ENCODE results near the gene BCL3.

The BCL3 gene

DNA sequence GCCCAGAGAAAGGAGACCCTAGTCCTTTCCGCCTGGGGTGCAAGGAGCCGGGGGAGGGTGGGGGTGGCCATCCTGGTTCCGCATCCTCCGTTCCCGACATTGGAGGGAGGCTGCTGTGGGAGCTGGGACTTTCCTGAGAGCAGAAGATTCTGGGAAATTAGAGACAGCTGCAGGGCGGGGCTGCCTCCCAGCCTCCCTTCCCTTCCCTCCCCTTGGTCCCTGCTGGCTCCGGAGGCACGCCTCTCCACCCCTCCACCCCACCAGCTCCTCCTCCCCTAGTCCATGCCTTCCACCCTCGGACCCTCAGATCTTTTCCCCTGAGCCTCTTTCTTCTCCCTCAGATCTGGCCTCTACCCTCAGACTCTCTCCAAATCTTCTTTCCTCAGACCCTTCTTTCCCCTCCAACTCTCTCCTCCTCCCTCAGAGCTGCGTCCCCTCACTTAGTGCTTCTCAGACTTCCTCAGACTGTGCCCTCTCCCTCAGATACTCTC is 3.1 kb upstream of the BCL3 start:
- Histone ChIP-seq H3F3A (ENCODE audit: insufficient read depth, low read length) (no peaks in the 10 kb centered on the region), H4K20me1 (ENCODE audit: insufficient read depth, low read length) (no peaks in the 10 kb centered on the region), H3K4me1 (ENCODE audit: insufficient read depth, low read length, severe bottlenecking) (peaks cover 30% of the 10 kb centered on the region), H3K9me3 (ENCODE audit: low read length) (no peaks in the 10 kb centered on the region), H3K4me2 (ENCODE audit: low read length) (no peak overlapping the region), H3K27me3 (ENCODE audit: insufficient read depth, low read length) (no peaks in the 10 kb centered on the region; the same call in 1 of the 2 replicates), H3K9me2 (ENCODE audit: low read depth, low read length) (no peaks in the 10 kb centered on the region), H3K27ac (ENCODE audit: low read depth, low read length, poor library complexity, severe bottlenecking) (no peak overlapping the region), H3K79me2 (ENCODE audit: insufficient read depth, low read length) (no peaks in the 10 kb centered on the region), H3K9ac (ENCODE audit: low read length) (no peak overlapping the region), H3K4me3 (ENCODE audit: low read depth, low read length, poor library complexity, severe bottlenecking) (no peak overlapping the region), H2AFZ (ENCODE audit: low read length) (no peak overlapping the region), H3K36me3 (ENCODE audit: insufficient read depth, low read length) (no peaks in the 10 kb centered on the region)
- TF ChIP-seq EZH2 (IDR thresholded peaks at IDR 0.05; ENCODE audit: borderline replicate concordance, low read length) = no peak
- no peak for TF ChIP-seq CTCF (IDR thresholded peaks at IDR 0.05; ENCODE audit: low read length)

DNA sequence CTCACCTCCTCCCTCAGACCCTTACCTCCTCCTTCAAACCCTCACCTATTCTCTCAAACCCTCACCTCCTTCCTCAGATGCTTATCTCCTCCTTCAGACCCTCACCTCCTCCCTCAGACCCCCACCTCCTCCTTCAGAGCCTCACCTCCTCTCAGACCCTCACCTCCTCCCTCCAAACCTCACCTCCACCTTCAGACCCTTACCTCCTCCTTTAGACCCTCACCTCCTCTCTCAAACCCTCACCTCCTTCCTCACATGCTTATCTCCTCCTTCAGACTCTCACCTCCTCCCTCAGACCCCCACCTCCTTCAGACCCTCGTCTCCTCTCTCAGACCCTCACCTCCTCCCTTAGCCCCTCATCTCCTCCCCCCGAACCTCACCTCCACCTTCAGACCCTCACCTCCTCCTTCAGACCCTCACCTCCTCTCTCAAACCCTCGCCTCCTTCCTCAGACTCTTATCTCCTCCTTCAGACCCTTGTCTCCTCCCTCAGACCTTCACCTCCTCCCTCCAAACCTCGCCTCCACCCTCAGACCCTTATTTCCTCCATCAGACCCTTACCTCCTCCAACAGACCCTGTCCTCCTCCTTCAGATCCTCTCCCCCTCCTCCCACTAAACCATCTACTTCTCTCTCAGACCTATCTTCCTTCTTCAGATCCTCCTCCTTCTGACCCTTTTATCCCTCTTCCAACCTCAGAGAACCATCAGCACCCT is 2.5 kb upstream of the BCL3 start:
- H3K4me1 ChIP-seq (ENCODE audit: insufficient read depth, low read length, severe bottlenecking) = peaks cover 35% of the 10 kb centered on the region
- H3K4me3 ChIP-seq (ENCODE audit: low read depth, low read length, poor library complexity, severe bottlenecking) = no peak overlapping the region
- no peak overlapping the region for H2AFZ ChIP-seq (ENCODE audit: low read length)

GRCh38 chr19:44746616-44746945 is 1.9 kb upstream of the BCL3 start:
- no peak overlapping the region for H3K4me3 ChIP-seq (ENCODE audit: low read depth, low read length, poor library complexity, severe bottlenecking)
- no peak overlapping the region for H3K9ac ChIP-seq (ENCODE audit: low read length)
- no peaks in the 10 kb centered on the region for H4K20me1 ChIP-seq (ENCODE audit: insufficient read depth, low read length)
- peaks cover 6% of the 10 kb centered on the region; the same call in 1 of the 2 replicates for H3K36me3 ChIP-seq (ENCODE audit: insufficient read depth, low read length)
- no peak overlapping the region for H2AFZ ChIP-seq (ENCODE audit: low read length)
- H3K27me3 ChIP-seq (ENCODE audit: insufficient read depth, low read length) = no peaks in the 10 kb centered on the region; the same call in 1 of the 2 replicates
- H3F3A ChIP-seq (ENCODE audit: insufficient read depth, low read length) = peaks cover under 1% of the 10 kb centered on the region; the same call in 1 of the 2 replicates
- H3K4me1 ChIP-seq (ENCODE audit: insufficient read depth, low read length, severe bottlenecking) = peaks cover 40% of the 10 kb centered on the region
- no peak overlapping the region for H3K27ac ChIP-seq (ENCODE audit: low read depth, low read length, poor library complexity, severe bottlenecking)
- no peaks in the 10 kb centered on the region for H3K9me2 ChIP-seq (ENCODE audit: low read depth, low read length)
- TF ChIP-seq EZH2 (IDR thresholded peaks at IDR 0.05; ENCODE audit: borderline replicate concordance, low read length) = no peak
- no peak for TF ChIP-seq CTCF (IDR thresholded peaks at IDR 0.05; ENCODE audit: low read length)
- no peaks in the 10 kb centered on the region for H3K79me2 ChIP-seq (ENCODE audit: insufficient read depth, low read length)
- no peaks in the 10 kb centered on the region for H3K9me3 ChIP-seq (ENCODE audit: low read length)
- no peak overlapping the region for H3K4me2 ChIP-seq (ENCODE audit: low read length)

More for the DNA sequence above, 2.5 kb upstream of the BCL3 start:
- H3F3A ChIP-seq (ENCODE audit: insufficient read depth, low read length) = no peaks in the 10 kb centered on the region
- H3K4me2 ChIP-seq (ENCODE audit: low read length) = no peak overlapping the region
- no peaks in the 10 kb centered on the region for H3K79me2 ChIP-seq (ENCODE audit: insufficient read depth, low read length)
- no peaks in the 10 kb centered on the region for H4K20me1 ChIP-seq (ENCODE audit: insufficient read depth, low read length)
- no peak overlapping the region for H3K27ac ChIP-seq (ENCODE audit: low read depth, low read length, poor library complexity, severe bottlenecking)
- no peaks in the 10 kb centered on the region; the same call in 1 of the 2 replicates for H3K27me3 ChIP-seq (ENCODE audit: insufficient read depth, low read length)
- H3K9ac ChIP-seq (ENCODE audit: low read length) = no peak overlapping the region
- H3K9me2 ChIP-seq (ENCODE audit: low read depth, low read length) = no peaks in the 10 kb centered on the region
- H3K9me3 ChIP-seq (ENCODE audit: low read length) = no peaks in the 10 kb centered on the region
- TF ChIP-seq EZH2 (IDR thresholded peaks at IDR 0.05; ENCODE audit: borderline replicate concordance, low read length) = no peak
- TF ChIP-seq CTCF (IDR thresholded peaks at IDR 0.05; ENCODE audit: low read length) = no peak
- H3K36me3 ChIP-seq (ENCODE audit: insufficient read depth, low read length) = peaks cover under 1% of the 10 kb centered on the region; the same call in 1 of the 2 replicates
